Endodermal cell (in vitro differentiated cells): ENCODE data around the gene CR1. TPM values are rescaled to one million over a fixed set of nuclear protein-coding genes. Genes with fewer than 3 reads are reported as not detected.
"Not testable (repeated sequence)": the region's sequence is repeated elsewhere in the genome, so short reads cannot be mapped to it uniquely, and the experiment has no call there.

ENCODE experiments used
- DNase-seq: peaks from one replicate; pipeline ENCODE4 v3.0.0-alpha.2; 2017
- H3K27ac ChIP-seq: 2 replicates; pipeline ENCODE4 v1.5.1; 2013; ENCODE audit warnings: mild to moderate bottlenecking, low read depth, low read length, moderate library complexity
- H3K27me3 ChIP-seq: 2 replicates; pipeline ENCODE4 v1.6.1; 2013; ENCODE audit warnings: mild to moderate bottlenecking, low read length, moderate library complexity; ENCODE audit not compliant: insufficient read depth, control insufficient read depth, poor library complexity, severe bottlenecking
- H3K36me3 ChIP-seq: 2 replicates; pipeline ENCODE4 v1.7.0; 2013; ENCODE audit warnings: mild to moderate bottlenecking, low read length, moderate library complexity; ENCODE audit not compliant: control insufficient read depth, insufficient read depth
- H3K4me1 ChIP-seq: one replicate; pipeline ENCODE4 v1.7.0; 2013; ENCODE audit warnings: low read length; ENCODE audit not compliant: control insufficient read depth, insufficient read depth
- H3K4me3 ChIP-seq: 2 replicates; pipeline ENCODE4 v1.5.1; 2013; ENCODE audit warnings: mild to moderate bottlenecking, low read length, moderate library complexity
- H3K9ac ChIP-seq: 2 replicates; pipeline ENCODE4 v1.6.1; 2013; ENCODE audit warnings: mild to moderate bottlenecking, low read length, moderate library complexity; ENCODE audit not compliant: poor library complexity, severe bottlenecking; ENCODE audit errors: extremely low read depth
- H3K9me3 ChIP-seq: 2 replicates; pipeline ENCODE4 v1.6.1; 2013; ENCODE audit warnings: mild to moderate bottlenecking, low read length, moderate library complexity; ENCODE audit not compliant: control insufficient read depth
- H3K27ac Mint-ChIP-seq: 2 replicates; pipeline ENCODE4 v1.8.0; 2020; ENCODE audit warnings: mixed read lengths
- H3K27me3 Mint-ChIP-seq: 2 replicates; pipeline ENCODE4 v1.8.0; 2021; ENCODE audit warnings: mild to moderate bottlenecking, mixed read lengths; ENCODE audit not compliant: insufficient read depth
- H3K36me3 Mint-ChIP-seq: 2 replicates; pipeline ENCODE4 v1.8.0; 2020; ENCODE audit warnings: low read depth, mixed read lengths
- H3K4me1 Mint-ChIP-seq: 2 replicates; pipeline ENCODE4 v1.8.0; 2020; ENCODE audit warnings: mixed read lengths
- H3K4me3 Mint-ChIP-seq: 2 replicates; pipeline ENCODE4 v1.8.0; 2020; ENCODE audit warnings: mild to moderate bottlenecking, moderate library complexity, mixed read lengths
- H3K9me3 Mint-ChIP-seq: 2 replicates; pipeline ENCODE4 v1.8.0; 2020; ENCODE audit warnings: mild to moderate bottlenecking, mixed read lengths
- CTCF ChIP-seq: fragments of 200-600 bp; sonication (generic); conservative IDR thresholded peaks from 2 replicates; pipeline ENCODE4 v1.5.0; 2021; ENCODE audit warnings: antibody characterized with exemption, mild to moderate bottlenecking
- WGBS, 2 experiments: methylation state at CpG; one replicate each; pipeline versions ENCODE4 v1.1.5 to v1.1.7; 2013; ENCODE audit warnings: missing lambda C conversion rate in 2 of 2, mixed read lengths in 1 of 2; ENCODE audit not compliant: insufficient coverage in 1 of 2, insufficient read length in 1 of 2; 5-methylcytosine and 5-hydroxymethylcytosine counted together
- total RNA-seq, 2 donors: library from RNA; stranded (reverse); fragmentation: NEBNext Ultra II Directional in 1 of 2; extraction: Animal tissue kit (Norgen Biotek cat#: 25700) in 1 of 2; gene quantifications; 2 replicates in 1 of 2; 3 replicates in 1 of 2; pipeline ENCODE4 v1.2.1, GENCODE V29; 2021

CR1 gene
- total RNA-seq, 2 donors from 2014 or later = 0.07 TPM; not detected in 1

GRCh38 chr1:207518608-207519236 is 22.8 kb downstream of the CR1 start:
- DNase-seq = no peak
- no peak for TF ChIP-seq CTCF
- Histone ChIP-seq H3K27me3 (no peaks in the 10 kb centered on the region), H3K27ac (no peak overlapping the region), H3K4me1 (no peaks in the 10 kb centered on the region), H3K4me3 (no peak overlapping the region), H3K9ac (no peak overlapping the region), H3K36me3 (no peaks in the 10 kb centered on the region), H3K9me3 (no peaks in the 10 kb centered on the region)
- WGBS, 2 experiments = 87 to 96% methylated on average over 4 of the region's 4 CpGs
- peaks cover 4% of the 10 kb centered on the region for H3K9me3 Mint-ChIP-seq
- H3K4me1 Mint-ChIP-seq = no peaks in the 10 kb centered on the region
- H3K36me3 Mint-ChIP-seq = no peaks in the 10 kb centered on the region
- H3K4me3 Mint-ChIP-seq = no peak overlapping the region
- H3K27ac Mint-ChIP-seq = no peak overlapping the region
- H3K27me3 Mint-ChIP-seq = no peaks in the 10 kb centered on the region

GRCh38 chr1:207519505-207520399 is 23.8 kb downstream of the CR1 start:
- Mint-ChIP-seq H3K27me3 (no peaks in the 10 kb centered on the region), H3K9me3 (peaks cover 4% of the 10 kb centered on the region), H3K4me1 (no peaks in the 10 kb centered on the region), H3K36me3 (no peaks in the 10 kb centered on the region), H3K4me3 (no peak overlapping the region), H3K27ac (no peak overlapping the region)
- Histone ChIP-seq H3K9me3 (no peaks in the 10 kb centered on the region), H3K4me1 (no peaks in the 10 kb centered on the region), H3K9ac (no peak overlapping the region), H3K36me3 (no peaks in the 10 kb centered on the region), H3K27ac (no peak overlapping the region), H3K27me3 (no peaks in the 10 kb centered on the region), H3K4me3 (no peak overlapping the region)
- no peak for TF ChIP-seq CTCF
- 93 to 97% methylated on average over 16 to 22 of the region's 23 CpGs for WGBS, 2 experiments
- no peak for DNase-seq

- H3K36me3 Mint-ChIP-seq, H3K9me3 Mint-ChIP-seq, H3K36me3 ChIP-seq, H3K27ac ChIP-seq, H3K9me3 ChIP-seq, H3K27me3 ChIP-seq, H3K4me3 Mint-ChIP-seq, H3K4me1 Mint-ChIP-seq, H3K27ac Mint-ChIP-seq, H3K9ac ChIP-seq, H3K4me3 ChIP-seq, H3K27me3 Mint-ChIP-seq, H3K4me1 ChIP-seq, DNase-seq: not testable (repeated sequence)
- WGBS, 2 experiments = 91 to 93% methylated on average over 4 to 10 of the region's 10 CpGs
These were observed 24.7 kb downstream of the CR1 start for GRCh38 chr1:207520400-207521345.

- H3K27ac ChIP-seq, H3K4me3 ChIP-seq, H3K36me3 Mint-ChIP-seq, H3K4me3 Mint-ChIP-seq, H3K36me3 ChIP-seq, H3K9ac ChIP-seq, H3K9me3 Mint-ChIP-seq, H3K27ac Mint-ChIP-seq, H3K9me3 ChIP-seq, H3K4me1 Mint-ChIP-seq, H3K27me3 ChIP-seq, H3K27me3 Mint-ChIP-seq, DNase-seq, H3K4me1 ChIP-seq: not testable (repeated sequence)
- WGBS, 2 experiments = 100% methylated on average over 1 of the region's 3 CpGs; no CpG with 5 or more reads in 1 of the 2 experiments
These were observed 29.3 kb downstream of the CR1 start for GRCh38 chr1:207525239-207525638.

GRCh38 chr1:207528401-207528800 is 32.4 kb downstream of the CR1 start:
- not testable (repeated sequence) for H3K27me3 Mint-ChIP-seq, DNase-seq, H3K4me1 Mint-ChIP-seq, H3K9me3 Mint-ChIP-seq, H3K4me3 Mint-ChIP-seq, H3K4me1 ChIP-seq, H3K36me3 Mint-ChIP-seq, H3K9ac ChIP-seq, H3K27ac ChIP-seq, H3K36me3 ChIP-seq, H3K9me3 ChIP-seq, H3K4me3 ChIP-seq, H3K27ac Mint-ChIP-seq, H3K27me3 ChIP-seq
- no CpG with 5 or more reads among the region's 1 CpG for WGBS, 2 experiments
